ENCODE measurements around the gene DENND1A.
A peak's percentile ranks its signal among the peaks of the same experiment; 100 is the strongest.

Gene DENND1A

DNA sequence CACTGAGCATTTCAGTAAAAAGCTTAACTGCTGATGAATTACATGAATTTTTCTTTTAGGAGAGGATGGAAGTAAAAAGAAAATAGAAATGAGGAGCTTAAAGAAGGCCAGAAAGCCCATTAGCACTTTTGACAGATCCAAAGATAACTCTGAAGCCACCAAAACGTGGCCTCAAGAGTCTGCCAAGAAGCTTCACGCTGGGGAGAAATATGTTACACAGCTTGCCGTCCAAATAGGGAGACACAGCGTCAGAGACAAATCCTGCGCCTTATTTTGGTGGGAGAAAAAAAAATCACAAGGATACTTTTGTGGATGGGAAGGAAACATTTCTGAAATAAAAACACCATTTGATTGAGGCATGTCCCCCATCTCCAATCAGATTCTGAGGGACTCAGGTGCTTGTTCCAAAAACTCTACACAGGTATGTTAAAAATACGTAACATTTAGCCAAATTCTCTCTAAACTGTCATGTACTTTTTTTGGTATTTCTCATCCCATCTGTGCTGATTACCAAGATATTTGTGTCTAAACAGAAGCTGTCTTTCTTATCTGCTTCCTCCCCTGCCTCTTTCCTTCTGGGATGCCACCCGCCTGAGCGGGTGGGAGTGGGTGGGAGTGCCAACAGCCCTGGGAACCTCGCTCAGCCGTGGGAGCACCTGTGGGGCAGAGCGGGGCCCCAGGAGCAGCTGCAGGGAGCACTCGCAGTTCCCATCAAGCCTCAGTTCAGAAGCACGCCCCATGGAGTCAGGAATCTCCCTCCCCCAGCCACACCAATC is 275.5 kb downstream of the DENND1A start:
- TF ChIP-seq, protein P1, sequence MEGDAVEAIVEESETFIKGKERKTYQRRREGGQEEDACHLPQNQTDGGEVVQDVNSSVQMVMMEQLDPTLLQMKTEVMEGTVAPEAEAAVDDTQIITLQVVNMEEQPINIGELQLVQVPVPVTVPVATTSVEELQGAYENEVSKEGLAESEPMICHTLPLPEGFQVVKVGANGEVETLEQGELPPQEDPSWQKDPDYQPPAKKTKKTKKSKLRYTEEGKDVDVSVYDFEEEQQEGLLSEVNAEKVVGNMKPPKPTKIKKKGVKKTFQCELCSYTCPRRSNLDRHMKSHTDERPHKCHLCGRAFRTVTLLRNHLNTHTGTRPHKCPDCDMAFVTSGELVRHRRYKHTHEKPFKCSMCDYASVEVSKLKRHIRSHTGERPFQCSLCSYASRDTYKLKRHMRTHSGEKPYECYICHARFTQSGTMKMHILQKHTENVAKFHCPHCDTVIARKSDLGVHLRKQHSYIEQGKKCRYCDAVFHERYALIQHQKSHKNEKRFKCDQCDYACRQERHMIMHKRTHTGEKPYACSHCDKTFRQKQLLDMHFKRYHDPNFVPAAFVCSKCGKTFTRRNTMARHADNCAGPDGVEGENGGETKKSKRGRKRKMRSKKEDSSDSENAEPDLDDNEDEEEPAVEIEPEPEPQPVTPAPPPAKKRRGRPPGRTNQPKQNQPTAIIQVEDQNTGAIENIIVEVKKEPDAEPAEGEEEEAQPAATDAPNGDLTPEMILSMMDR (IDR thresholded peaks at IDR 0.05; ENCODE audit: insufficient read depth, missing control alignments), result no peak
- no peak for FAIRE-seq

DNA sequence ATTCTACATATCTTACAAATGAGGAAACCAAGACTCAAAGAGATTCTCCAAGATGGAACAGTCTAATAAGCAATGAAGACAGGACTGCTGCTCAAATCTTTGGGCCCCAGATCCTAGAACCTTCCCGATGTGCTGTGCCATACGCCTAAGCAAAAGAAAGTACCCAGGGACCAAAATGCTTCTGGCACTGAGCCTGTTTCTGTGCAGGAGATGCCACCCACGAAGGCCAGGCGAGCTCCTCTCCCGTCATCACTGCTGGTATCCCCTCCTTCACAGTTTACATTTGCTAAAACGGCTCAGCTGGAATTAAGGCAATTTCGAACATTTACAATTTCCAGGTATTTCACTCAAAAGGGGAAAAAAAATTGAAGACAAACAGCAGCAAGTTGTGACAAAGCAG is 277.5 kb downstream of the DENND1A start:
- TF ChIP-seq, protein P1 (IDR thresholded peaks at IDR 0.05; ENCODE audit: insufficient read depth, missing control alignments), result no peak
- FAIRE-seq (no peak), DNase-seq (ENCODE audit: insufficient read length, low spot score) (no peak)

More for the DNA sequence above, 275.5 kb downstream of the DENND1A start:
- no peak for DNase-seq (ENCODE audit: insufficient read length, low spot score)

- TF ChIP-seq, protein P1 (IDR thresholded peaks at IDR 0.05; ENCODE audit: insufficient read depth, missing control alignments), result no peak
- FAIRE-seq (no peak), DNase-seq (ENCODE audit: insufficient read length, low spot score) (no peak)
Observed at GRCh38 chr9:123651871-123652270, 278.1 kb downstream of the DENND1A start.

DNA sequence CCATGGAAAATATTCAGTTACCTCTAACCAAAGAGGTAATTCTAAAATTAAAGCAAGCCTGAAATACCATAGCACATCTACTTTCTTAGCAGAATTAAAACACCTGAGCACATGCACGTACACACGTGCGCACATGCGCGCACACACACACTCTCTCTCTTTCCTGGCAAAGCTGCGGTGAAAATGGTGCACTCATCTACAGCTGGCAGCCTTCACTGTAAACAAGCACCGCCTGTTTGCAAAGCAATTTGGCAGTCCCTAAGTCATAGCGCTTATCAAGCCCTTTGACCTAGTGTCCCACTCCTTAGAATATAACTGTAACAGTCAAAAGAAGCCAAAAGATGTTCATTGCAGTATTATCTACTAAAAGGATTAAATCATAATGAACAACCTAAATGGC is 278.7 kb downstream of the DENND1A start:
- TF ChIP-seq, protein P1 (IDR thresholded peaks at IDR 0.05; ENCODE audit: insufficient read depth, missing control alignments), result no peak
- DNase-seq (ENCODE audit: insufficient read length, low spot score) (no peak), FAIRE-seq (no peak)

GRCh38 chr9:123649909-123650308 is 280.0 kb downstream of the DENND1A start:
- no peak for DNase-seq (ENCODE audit: insufficient read length, low spot score)
- peak; percentile 88 for FAIRE-seq
- TF ChIP-seq, protein P1 (IDR thresholded peaks at IDR 0.05; ENCODE audit: insufficient read depth, missing control alignments), result no peak

DNA sequence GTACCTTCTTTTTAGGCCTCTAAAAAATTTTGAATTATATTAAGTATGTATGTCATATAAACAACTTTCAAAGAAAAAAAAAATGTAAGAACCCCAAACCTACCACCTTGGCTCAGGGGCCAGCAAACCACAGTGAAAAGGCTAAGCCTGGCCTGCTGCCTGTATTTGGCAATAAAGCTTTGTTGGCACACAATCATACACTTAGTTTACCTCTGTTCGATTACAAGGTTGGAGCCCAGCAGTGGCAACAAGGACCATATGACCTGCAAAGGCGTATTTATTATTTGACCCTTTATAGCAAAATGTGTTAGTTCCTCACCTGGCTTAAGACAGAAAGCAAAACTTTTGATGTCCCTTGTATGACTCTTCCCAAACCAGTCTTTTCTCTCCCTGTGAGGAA is 282.8 kb downstream of the DENND1A start:
- FAIRE-seq, result no peak
- DNase-seq (ENCODE audit: insufficient read length, low spot score), result no peak
- TF ChIP-seq, protein P1 (IDR thresholded peaks at IDR 0.05; ENCODE audit: insufficient read depth, missing control alignments), result no peak

DNA sequence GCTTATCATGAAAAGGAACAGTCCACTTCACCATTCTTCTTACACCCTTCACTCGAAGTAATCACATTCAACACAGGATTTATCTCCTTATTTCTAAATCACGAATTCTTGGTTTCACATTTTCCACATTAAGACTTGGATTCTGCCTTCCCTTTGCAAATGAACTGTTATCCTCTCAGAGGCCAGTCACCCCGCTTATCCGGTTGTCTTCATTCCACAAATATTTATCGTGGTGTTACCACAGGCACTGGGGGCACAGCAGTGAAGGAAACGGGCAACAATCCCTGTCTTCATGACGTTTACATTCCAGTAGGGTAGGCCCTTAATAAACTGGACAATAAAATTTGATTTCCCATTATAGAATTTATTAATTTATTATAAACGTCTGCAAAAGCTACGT is 284.2 kb downstream of the DENND1A start:
- FAIRE-seq, result no peak
- TF ChIP-seq, protein P1 (IDR thresholded peaks at IDR 0.05; ENCODE audit: insufficient read depth, missing control alignments), result no peak
- DNase-seq (ENCODE audit: insufficient read length, low spot score), result no peak

Measured in D721Med (cell line).